Cardiac septum (tissue), 1 donor: ENCODE measurements around the gene CCDC175. TPM values are rescaled to one million over a fixed set of nuclear protein-coding genes. Genes with fewer than 3 reads are reported as not detected.
A peak's percentile ranks its signal among the peaks of the same experiment; 100 is the strongest.

Experiments used
- DNase-seq: peaks from one replicate; pipeline ENCODE4 v3.0.0-alpha.2; 2020; ENCODE audit warnings: low spot score
- intact Hi-C: fragments of 100-400 bp; cut with DNase I; formaldehyde crosslinking; loops from one replicate; pipeline ENCODE4 v1.14.0; 2022
- total RNA-seq: library from RNA; stranded (reverse); fragmentation: NEBNext Ultra II Directional; extraction: Animal tissue kit (Norgen Biotek cat#: 25700); gene quantifications from one replicate; pipeline ENCODE4 v1.2.1, GENCODE V29; 2021
- donor health status: DM: no; HTN: no; CAD: no.

CCDC175 gene
- total RNA-seq, 1 donor from 2014 or later: not detected

DNA sequence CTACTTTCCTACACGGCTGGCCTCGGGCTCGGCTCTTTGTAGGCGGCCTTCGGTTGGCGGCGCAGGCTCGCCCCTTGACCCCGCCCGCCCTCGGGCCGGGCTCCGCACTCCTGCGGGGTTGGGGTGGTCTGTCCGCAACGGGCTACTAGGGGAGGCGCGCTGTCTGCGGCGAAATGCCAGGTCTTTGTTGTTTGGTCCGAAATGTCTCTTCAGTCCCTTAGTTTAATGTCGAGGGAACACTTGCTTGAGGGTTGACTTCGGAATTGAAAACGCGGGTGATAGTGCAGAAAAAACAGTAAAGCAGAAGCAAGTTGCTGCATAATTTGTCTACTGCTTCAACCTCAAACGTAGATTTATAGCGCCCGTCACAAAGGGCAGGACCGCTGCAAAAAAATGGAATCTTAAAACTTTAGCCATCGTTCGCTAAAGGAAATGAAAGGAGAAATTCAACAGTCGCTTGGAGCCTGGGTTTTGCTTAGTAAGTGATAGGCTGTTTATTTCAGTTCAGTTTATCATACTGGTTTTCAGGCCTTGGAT lies 91.9 kb downstream of the CCDC175 start:
- intact Hi-C loops: loop anchor here (10.0 kb wide), 1 partner anchor 680 kb away; the partner anchor contains the start of gene DHRS7
- no peak for DNase-seq

DNA sequence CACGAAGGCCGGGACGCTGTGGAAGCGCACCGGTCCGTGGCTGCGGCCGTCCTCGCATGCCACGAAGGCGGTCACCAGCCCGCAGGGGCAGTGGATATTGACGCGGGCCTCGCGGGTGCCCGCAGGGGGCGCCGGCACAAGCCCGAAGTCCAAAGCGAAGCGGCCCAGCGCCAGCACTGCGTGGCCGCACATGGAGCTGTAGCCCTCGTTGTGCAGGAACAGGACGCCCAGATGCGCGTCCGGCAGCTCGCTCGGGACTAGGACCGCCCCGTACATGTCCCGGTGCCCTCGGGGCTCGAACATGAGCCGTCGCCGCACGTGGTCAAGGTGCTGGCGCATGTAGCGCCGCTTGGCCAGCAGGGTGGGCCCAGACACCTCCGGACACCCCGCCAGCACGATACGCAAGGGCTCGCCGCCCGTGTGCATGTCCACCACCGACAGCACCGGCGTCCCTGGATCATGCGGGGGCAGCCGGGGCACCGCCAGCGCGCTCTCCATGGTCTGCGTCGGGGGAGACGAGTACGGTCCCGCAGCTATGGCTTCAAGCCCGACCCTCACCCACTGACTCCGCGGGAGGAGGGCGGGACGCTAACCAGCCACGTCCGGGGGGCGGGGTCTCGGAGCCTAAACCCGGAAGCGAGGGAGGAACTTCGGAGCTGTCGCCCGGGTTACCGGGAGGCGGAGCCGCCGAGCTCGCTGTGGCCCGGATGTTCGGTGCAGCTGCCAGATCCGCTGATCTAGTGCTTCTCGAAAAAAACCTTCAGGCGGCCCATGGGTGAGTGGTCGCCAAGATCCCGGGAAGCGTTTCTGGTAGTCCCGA lies 92.6 kb downstream of the CCDC175 start, which contains the start of the genes JKAMP and L3HYPDH:
Gene JKAMP, plus strand, starts transcription at position 699 of the 820 bp plus-strand sequence. Its CDS starts 73 bp downstream, at position 772.
Gene L3HYPDH, minus strand, starts transcription at position 590 of the 820 bp plus-strand sequence. Its CDS starts 92 bp downstream, at position 498.
- DNase-seq: peak; percentile 100
- intact Hi-C loops: loop anchor here (2.0 to 10.0 kb wide), 2 partner anchors 19 to 681 kb away; partner anchors contain the start of genes DHRS7 and GPR135

DNA sequence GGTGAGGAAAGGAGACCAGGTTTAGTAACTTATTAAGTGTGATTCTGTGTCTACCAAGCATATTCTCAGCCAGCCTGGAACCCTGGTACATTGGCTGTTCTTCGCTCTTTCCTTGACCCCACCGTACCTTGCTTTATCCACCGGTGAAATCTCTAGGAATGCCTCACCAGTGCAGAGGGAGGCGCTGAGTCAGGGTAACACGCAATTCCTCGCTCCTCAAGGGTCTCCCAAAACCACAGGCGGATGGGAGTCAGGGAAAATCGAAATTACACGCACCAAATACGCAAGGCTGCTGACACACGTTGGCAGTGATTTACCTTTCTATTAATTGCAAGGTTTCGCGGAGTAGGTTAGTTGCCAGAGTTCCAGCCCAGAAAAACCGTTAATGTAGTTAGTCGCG lies 93.2 kb downstream of the CCDC175 start:
- DNase-seq: no peak
- intact Hi-C loops: loop anchor here (2.0 to 10.0 kb wide), 2 partner anchors 19 to 681 kb away; partner anchors contain the start of genes DHRS7 and GPR135

DNA sequence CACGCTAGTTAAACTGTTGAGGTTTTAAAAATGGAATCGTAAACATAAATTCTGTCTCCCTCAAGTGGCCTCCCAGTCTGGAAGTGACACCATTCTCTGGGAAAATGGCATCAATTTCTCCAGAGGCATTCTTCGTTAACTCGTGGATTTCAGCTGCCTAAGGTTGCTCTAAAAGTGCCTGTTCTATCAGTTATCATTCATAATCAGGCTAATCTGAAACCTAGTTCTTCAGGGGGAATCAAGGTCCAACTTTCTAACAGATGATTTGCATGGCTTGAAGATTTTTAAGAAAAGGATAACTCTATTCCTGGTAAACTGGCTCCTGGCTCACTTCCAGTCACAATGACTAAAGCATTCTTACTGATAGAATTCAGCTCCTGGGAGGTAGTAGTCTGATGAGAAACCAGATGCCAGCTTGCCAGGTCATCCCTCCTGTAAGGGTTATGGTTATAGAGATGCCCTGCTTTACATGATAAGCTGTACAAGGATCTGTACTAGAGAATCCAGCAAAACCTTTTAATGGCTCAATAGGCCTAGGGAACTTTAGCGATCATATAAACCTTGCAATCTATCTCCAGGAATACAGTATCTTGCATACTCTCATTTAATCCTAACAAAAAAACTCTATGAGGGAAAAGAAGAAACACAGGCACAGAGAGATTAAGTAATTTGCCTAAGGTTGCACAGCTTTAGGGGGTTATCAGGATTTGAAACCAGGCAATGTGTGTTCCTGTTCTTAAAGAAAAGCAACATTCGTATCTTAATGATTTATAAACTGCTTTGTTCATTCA lies 93.9 kb downstream of the CCDC175 start:
- intact Hi-C loops: loop anchor here (2.0 to 10.0 kb wide), 2 partner anchors 18 to 682 kb away; partner anchors contain the start of genes DHRS7 and GPR135
- DNase-seq: no peak

DNA sequence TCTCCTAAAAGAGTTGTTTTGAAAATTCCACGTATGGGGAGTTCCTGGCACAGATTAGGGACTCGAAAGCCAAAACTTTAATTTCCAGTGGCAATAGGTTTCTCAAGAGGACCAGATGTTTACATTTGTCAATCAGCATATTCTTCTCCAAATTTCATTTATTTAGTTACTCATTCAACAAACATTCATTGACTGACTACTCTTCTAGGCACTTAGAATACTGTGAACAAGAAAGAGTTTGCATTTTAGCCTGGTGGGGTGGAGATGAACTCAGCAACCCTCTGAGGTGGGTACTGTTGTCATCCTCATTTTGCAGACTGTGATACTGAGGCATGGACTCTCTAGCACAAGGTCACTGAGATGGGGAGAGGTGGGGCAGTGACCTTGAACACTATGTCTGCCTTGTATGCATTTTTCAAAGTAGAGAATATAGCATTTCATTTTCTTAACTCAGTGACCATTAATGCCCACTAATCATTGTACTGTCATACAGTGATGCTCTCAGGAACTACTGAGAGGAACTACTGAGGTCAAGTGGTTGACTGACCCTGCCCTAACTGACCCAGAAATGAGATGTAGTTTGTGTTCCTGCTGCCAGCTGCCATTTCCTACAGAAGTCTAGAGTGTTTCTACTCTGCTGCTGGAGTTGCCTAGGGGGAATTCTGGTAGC lies 94.6 kb downstream of the CCDC175 start:
- intact Hi-C loops: loop anchor here (2.0 to 10.0 kb wide), 2 partner anchors 17 to 683 kb away; partner anchors contain the start of genes DHRS7 and GPR135
- DNase-seq: no peak

DNA sequence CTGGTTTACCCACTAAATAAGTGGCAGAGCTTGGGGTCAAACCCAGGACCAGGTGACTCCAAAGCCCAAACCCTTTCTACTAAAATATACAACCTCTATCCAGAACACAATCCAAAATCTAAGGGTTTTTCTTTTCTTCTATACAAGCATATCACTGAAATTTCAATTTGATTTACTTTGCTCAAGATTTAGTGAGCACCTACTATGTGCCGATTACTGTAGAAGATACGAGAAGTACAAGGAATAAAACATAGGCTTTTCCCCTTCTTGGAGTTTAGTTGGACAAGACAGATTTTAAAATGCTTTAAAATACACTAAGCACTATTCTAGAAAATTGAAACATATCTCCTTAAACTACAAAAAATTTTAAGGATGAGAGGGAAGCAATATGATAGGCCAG lies 95.2 kb downstream of the CCDC175 start:
- intact Hi-C loops: loop anchor here (10.0 kb wide), 1 partner anchor 683 kb away; the partner anchor contains the start of gene DHRS7

DNA sequence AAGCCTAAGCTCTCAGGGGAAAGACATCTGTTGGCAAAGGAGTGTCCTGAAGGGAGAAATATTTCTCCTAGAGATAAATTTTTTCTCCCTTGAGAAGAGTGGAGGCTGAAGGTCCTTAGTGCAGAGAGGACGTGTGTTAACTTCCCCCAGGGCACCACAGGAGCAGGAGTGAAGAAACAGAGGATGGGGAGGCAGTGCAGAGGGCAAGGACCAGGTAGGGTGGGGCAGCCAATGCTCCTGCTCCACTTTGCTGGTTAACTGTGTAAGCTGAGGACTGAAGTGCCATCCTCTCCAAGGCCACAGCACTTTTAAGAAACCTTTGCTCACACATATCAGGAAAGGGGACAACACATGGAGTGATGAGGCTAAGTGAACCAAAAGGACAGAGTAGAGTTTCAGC lies 96.4 kb downstream of the CCDC175 start:
- intact Hi-C loops: loop anchor here (10.0 kb wide), 1 partner anchor 685 kb away; the partner anchor contains the start of gene DHRS7
- DNase-seq: no peak

More for the DNA sequence above, 95.2 kb downstream of the CCDC175 start:
- no peak for DNase-seq

DNA sequence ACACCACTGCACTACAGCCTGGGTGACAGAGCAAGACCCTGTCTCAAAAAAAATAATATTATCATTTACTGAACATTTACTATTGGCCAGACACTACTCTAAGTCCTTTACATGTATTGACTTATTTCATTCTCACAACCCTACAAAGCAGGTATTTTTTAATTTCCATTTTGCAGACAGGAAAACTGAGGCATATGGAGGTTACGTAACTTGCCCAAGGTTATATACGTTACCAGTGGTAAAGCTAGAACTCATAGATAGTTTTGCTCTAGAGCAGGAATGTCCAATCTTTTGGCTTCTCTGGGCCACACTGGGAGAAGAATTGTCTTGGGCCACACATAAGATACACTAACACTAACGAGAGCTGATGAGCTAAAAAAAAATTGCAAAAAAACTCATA lies 98.1 kb downstream of the CCDC175 start:
- DNase-seq: no peak
- intact Hi-C loops: no loop called here

DNA sequence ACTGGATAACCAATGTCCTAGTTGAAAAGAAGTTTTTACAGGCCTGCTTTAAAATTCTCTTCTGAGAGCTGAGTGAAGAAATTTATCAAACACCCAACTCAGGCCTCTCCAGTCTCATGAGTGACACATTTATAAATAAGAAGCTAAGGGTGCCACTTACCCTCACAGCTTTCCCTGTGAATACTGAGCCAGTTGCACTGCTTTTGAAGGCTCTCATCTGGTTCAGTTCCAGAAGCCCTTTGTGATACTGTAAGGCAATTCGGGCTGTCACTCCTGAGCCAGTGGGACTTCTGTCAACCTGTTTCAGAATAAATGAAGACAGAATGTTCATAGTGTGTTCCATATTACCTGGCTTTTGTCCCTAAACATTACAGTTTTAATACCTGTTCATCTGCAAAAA lies 100.9 kb downstream of the CCDC175 start:
- intact Hi-C loops: no loop called here
- DNase-seq: no peak

DNA sequence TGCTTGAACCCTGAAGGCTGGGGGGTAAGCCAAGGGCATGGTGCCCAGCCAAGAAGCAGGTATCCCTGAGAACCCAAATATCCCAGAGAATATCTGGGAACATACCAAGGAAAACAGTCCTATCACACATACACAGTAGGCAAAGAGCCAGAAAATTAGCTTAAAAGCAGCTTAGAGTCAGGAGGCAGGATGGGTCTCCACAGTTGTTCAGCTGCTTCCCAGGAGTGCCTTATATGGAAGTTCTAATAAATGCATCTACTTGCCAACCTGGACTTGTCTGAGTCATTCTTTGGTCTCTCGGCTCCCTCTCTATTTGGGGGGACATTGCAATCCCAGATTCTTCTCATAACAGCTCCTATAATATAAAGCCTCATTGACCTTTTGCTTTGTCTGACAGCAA lies 102.4 kb downstream of the CCDC175 start:
- intact Hi-C loops: no loop called here
- DNase-seq: no peak

DNA sequence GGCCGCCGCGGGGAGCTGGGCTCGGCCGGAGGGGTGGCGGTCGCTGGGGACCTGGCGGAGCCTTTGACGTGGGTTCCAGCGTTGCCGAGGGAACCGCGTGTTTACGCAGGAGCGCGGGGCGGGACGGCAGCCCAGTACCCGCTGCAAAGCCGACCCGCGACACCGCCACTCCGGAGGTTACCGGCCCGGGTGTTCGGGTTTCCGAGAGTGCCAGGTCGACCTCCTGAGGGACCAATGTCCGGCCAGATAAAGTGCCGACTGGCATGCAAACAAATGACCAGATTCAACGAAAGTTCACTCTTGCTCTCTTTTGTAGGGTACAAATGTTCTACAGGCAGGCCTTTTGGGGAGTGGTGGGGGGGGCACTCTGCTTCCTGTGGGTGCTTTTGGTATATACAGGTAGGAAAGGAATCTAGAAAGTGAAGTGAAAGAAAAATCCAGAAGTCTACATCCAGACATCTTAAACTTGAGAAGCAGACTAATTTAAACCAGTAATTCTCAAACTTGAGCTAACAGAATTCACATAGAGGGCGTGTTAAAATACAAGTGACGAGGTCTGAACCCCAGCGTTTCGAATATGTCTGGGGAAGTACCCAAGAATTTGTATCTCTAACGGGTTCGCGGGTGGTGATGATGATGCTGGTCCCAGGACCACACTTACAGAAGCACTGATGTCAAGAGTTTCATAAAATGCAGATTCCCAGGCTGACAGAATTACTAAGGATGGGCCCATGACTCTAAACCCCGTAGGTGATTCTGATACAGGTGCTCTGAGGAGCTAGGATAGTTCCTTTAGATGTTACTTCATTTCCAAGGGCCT lies 111.1 kb downstream of the CCDC175 start, which contains the start of gene GPR135:
Gene GPR135, minus strand, starts transcription at position 65 of the 820 bp plus-strand sequence. CDS start 154 bp downstream, outside the sequence.
- no peak for DNase-seq
- intact Hi-C loops: loop anchor here (2.0 kb wide), 1 partner anchor 17 kb away; no protein-coding TSS in a partner anchor

DNA sequence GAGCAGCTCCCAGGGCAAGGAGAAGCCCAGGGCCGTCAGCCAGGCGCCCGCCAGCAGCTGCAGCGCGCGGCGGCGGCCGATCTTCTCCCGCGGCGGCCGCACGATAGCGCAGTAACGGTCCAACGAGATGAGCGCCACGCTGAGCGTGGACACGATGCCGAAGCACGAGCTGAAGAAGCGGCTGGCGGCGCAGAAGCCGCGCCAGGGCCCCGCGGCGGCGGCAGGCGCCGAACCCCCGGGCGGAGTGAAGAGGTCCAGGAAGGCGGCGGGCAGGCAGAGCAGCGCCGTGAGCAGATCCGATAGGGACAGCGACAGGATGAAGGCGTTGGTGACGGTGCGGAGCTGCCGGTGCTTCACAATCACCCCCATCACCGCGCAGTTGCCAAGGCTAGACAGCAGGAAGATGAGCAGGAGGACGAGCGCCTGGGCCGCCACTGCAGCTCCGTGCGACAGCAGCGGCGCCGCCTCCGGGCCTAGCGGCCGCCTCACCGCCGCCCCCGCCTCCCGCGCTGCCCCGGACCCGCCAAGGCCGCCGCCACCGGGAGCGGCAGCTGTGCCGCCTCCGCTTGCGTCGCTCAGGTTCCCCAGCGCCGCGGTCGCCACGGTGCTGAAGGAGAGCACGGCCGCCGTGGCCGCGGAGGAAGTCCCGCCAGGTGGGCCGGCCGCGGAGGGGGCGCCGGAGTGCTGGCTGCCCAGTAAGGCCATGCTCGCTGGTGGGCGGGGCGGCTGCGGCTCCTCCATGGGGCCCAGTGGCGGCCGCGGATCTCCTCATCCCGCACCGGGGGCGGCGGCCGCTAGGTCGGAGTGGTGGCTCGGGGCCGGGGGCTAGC lies 111.9 kb downstream of the CCDC175 start:
- peak; percentile 78 for DNase-seq
- intact Hi-C loops: loop anchor here (2.0 kb wide), 1 partner anchor 18 kb away; no protein-coding TSS in a partner anchor

DNA sequence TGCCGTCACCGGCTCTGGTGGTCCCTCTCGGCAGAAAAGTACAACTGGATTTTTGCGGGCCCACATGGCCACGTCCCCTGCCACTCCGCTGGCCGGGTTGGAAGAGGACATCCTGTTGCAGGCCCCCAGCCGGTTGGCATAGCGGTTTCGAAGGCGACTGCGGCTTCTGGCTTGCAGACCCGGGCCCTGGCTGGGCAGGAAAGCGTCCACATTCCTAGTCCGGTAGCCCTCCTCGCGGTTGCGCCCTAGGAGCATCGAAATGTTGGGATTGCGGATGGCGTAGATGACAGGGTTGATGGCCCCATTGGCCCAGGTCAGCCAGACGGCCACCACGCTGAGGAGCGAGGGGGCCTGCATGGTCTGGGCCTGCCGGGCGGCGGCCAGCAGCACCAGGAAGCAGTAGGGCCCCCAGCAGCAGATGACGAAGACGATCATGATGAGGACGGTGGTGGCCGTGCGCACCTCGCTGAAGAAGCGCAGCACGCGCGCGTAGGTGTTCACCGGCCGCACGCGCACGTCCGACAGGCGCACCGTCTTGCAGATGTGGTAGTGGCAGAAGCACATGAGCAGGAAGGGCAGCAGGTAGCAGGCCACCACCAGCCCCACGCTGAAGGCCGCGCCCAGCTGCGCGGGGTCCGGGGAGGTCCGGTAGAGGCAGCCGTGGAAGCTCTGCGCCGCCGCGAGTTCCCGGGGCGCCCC lies 112.7 kb downstream of the CCDC175 start:
- no peak for DNase-seq
- intact Hi-C loops: loop anchor here (2.0 kb wide), 1 partner anchor 19 kb away; no protein-coding TSS in a partner anchor

DNA sequence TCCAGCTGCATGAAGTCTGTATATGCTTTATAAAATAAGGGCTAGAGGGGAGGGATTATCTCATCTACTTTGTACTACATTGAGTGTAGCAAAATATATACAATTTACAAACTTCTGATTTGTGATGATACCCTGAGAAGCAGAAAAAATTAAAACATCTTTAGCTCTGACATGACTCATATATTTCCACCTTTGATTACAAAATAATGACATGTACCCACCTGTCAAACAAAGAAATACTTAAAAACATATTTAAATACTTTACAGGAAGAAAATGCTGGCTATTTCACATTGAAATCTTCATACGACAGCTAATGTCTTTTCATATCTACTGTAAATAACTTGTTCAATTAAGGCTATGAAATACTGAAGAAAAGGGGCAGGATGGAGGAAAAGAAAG lies 114.7 kb downstream of the CCDC175 start:
- intact Hi-C loops: no loop called here
- DNase-seq: no peak

DNA sequence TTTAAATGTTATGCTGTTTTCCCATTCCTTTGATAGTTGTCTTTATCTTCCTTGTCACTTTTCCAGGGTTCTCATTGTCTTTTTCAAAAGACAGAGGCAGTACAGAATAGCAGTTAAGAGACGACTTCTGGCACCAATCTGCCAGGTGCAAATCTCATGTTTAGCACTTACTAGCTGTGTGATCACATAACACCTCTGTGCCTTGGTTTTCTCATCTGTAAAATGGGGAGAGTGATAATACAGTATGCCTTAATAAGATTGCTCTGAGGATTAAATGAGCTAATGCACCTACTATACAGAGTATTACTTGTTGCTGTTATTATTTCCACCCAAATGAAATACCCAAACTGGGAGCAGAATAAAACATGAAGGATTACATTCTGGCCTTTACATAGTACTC lies 116.2 kb downstream of the CCDC175 start:
- intact Hi-C loops: no loop called here
- DNase-seq: no peak

DNA sequence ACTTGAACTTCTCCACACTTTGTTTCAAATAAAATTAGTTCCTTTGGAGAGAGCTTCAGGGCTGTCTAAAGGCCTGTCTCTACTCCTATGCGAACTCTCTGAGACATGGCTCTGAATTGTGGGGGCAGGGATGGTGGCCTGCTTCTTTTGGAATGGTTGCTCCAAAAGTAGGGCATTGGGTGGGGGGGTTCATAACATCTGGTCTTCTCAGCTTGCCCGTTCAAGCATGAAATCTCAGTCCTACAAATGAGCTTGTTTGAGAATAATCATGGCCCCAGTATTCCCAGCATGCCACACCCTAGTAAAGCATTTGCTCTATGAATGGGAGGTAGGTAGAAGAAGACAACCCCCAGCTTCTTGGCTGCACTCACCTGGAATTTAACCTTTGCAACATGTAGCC lies 118.1 kb downstream of the CCDC175 start:
- DNase-seq: no peak
- intact Hi-C loops: no loop called here
